Panc1 (cell line): ENCODE measurements around the gene CC2D1A. TPM values are rescaled to one million over a fixed set of nuclear protein-coding genes. Genes with fewer than 3 reads are reported as not detected.

Source experiments
- ATAC-seq: fragments of 200-7000 bp; cut with Tn5 transposase; 2 replicates; pipeline ENCODE4 v1.9.1; 2020; ENCODE audit warnings: mild to moderate bottlenecking, moderate library complexity
- BruUV-seq: library from RNA; stranded (reverse); fragments of 400-500 nt; replicated peaks from 2 replicates; lab custom pipeline; 2021; lab: Mats Ljungman, UMichigan
- CTCF ChIA-PET: fragments of 300-600 bp; sonication (Branson Sonifier 250); formaldehyde crosslinking; loops from one replicate; lab custom pipeline; 2022; ENCODE audit warnings: antibody characterized with exemption; lab: Charles Lee
- POLR2A ChIA-PET: fragments of 300-600 bp; sonication (Branson Sonifier 250); formaldehyde crosslinking; loops from one replicate; lab custom pipeline; 2022; ENCODE audit warnings: antibody characterized with exemption; lab: Charles Lee
- DNase-seq: peaks from one replicate; pipeline ENCODE4 v3.0.0-alpha.2; 2010; ENCODE audit warnings: low read depth, low spot score
- H3K27ac ChIP-seq: 2 replicates; pipeline ENCODE4 v1.5.1; 2011; ENCODE audit warnings: mild to moderate bottlenecking, low read length, inconsistent platforms
- H3K27me3 ChIP-seq: fragments of 200-500 bp; sonication (Bioruptor generic); 2 replicates; pipeline ENCODE4 v1.6.0; 2014; ENCODE audit warnings: low read length, inconsistent platforms; ENCODE audit not compliant: control insufficient read depth, insufficient read depth
- H3K36me3 ChIP-seq: fragments of 200-500 bp; sonication (Bioruptor generic); 2 replicates; pipeline ENCODE4 v1.5.1; 2014; ENCODE audit warnings: inconsistent platforms, mild to moderate bottlenecking, low read length, moderate library complexity; ENCODE audit not compliant: control insufficient read depth, insufficient read depth
- H3K4me1 ChIP-seq: 2 replicates; pipeline ENCODE4 v1.5.1; 2011; ENCODE audit warnings: inconsistent platforms, mild to moderate bottlenecking, low read length, moderate library complexity; ENCODE audit not compliant: control insufficient read depth, insufficient read depth
- H3K4me3 ChIP-seq, 2 experiments: 2 replicates each; pipeline ENCODE4 v1.5.1; 2011 to 2012; ENCODE audit warnings: low read depth in 2 of 2, low read length in 2 of 2, mild to moderate bottlenecking in 2 of 2, inconsistent platforms in 1 of 2, moderate library complexity in 1 of 2
- H3K9me3 ChIP-seq: fragments of 200-500 bp; sonication (Bioruptor generic); 2 replicates; pipeline ENCODE4 v1.5.1; 2014; ENCODE audit warnings: low read depth, mild to moderate bottlenecking, inconsistent platforms, low read length, moderate library complexity; ENCODE audit not compliant: control insufficient read depth, insufficient read depth
- CTCF ChIP-seq: fragments of 450-650 bp; IDR thresholded peaks from 2 replicates; pipeline ENCODE4 v1.5.1; 2017; ENCODE audit warnings: mild to moderate bottlenecking
- POLR2AphosphoS5 ChIP-seq: IDR thresholded peaks from 2 replicates; pipeline ENCODE4 v1.6.1; 2012; ENCODE audit warnings: mild to moderate bottlenecking, low read depth, low read length, moderate library complexity
- SIN3A ChIP-seq: IDR thresholded peaks from 2 replicates; pipeline ENCODE4 v1.6.1; 2012; ENCODE audit warnings: low read depth, mild to moderate bottlenecking, low read length, moderate library complexity, borderline replicate concordance; ENCODE audit not compliant: insufficient read depth
- TCF7L2 ChIP-seq: IDR thresholded peaks from 2 replicates; pipeline ENCODE4 v1.6.1; 2011; ENCODE audit warnings: mild to moderate bottlenecking, low read depth, low read length, inconsistent platforms
- in situ Hi-C: cut with HindIII; loops from 2 replicates; pipeline ENCODE4 v1.10.0; 2016; ENCODE audit warnings: low sequenced_read_pairs, low pct_unique_long_range_greater_than_20kb
- intact Hi-C: fragments of 100-400 bp; cut with micrococcal nuclease; formaldehyde crosslinking; loops from one replicate; pipeline ENCODE4 v1.10.0; 2022; ENCODE audit not compliant: unreplicated experiment
- total RNA-seq: library from RNA; stranded (reverse); gene quantifications from one replicate; pipeline ENCODE4 v1.2.1, GENCODE V29; 2021; ENCODE audit not compliant: unreplicated experiment
- TF ChIP-seq, protein P1 (sequence below), 2 experiments: IDR thresholded peaks; 2 replicates each; pipeline ENCODE4 v1.6.1; 2011 to 2012; ENCODE audit warnings: low read depth in 2 of 2, control low read depth in 1 of 2, low read length in 1 of 2, mild to moderate bottlenecking in 1 of 2, moderate library complexity in 1 of 2; ENCODE audit not compliant: insufficient read depth in 1 of 2

CC2D1A gene
- total RNA-seq, 1 experiment from 2014 or later, result 28.0 TPM

GRCh38 chr19:13894552-13894951, 11.4 kb upstream of the CC2D1A start:
- BruUV-seq, result no TSS peak
- Histone ChIP-seq H3K9me3 (no peaks in the 10 kb centered on the region), H3K36me3 (no peaks in the 10 kb centered on the region), H3K4me1 (no peaks in the 10 kb centered on the region), H3K27ac (no peak overlapping the region), H3K27me3 (no peaks in the 10 kb centered on the region), H3K4me3 (no peak overlapping the region)
- in situ Hi-C loops (no loop called here), intact Hi-C loops (no loop called here)
- TF ChIP-seq SIN3A (no peak), TCF7L2 (no peak), POLR2AphosphoS5 (no peak), CTCF (no peak)
- TF ChIP-seq, protein P1, sequence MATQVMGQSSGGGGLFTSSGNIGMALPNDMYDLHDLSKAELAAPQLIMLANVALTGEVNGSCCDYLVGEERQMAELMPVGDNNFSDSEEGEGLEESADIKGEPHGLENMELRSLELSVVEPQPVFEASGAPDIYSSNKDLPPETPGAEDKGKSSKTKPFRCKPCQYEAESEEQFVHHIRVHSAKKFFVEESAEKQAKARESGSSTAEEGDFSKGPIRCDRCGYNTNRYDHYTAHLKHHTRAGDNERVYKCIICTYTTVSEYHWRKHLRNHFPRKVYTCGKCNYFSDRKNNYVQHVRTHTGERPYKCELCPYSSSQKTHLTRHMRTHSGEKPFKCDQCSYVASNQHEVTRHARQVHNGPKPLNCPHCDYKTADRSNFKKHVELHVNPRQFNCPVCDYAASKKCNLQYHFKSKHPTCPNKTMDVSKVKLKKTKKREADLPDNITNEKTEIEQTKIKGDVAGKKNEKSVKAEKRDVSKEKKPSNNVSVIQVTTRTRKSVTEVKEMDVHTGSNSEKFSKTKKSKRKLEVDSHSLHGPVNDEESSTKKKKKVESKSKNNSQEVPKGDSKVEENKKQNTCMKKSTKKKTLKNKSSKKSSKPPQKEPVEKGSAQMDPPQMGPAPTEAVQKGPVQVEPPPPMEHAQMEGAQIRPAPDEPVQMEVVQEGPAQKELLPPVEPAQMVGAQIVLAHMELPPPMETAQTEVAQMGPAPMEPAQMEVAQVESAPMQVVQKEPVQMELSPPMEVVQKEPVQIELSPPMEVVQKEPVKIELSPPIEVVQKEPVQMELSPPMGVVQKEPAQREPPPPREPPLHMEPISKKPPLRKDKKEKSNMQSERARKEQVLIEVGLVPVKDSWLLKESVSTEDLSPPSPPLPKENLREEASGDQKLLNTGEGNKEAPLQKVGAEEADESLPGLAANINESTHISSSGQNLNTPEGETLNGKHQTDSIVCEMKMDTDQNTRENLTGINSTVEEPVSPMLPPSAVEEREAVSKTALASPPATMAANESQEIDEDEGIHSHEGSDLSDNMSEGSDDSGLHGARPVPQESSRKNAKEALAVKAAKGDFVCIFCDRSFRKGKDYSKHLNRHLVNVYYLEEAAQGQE (IDR thresholded peaks at IDR 0.05; ENCODE audit: insufficient read depth in 1 of 2, low read depth in 2 of 2, low read length in 1 of 2), result no peak
- POLR2A ChIA-PET, result no interaction called here
- DNase-seq, result no peak
- CTCF ChIA-PET, result no interaction called here
- no peak for ATAC-seq

DNA sequence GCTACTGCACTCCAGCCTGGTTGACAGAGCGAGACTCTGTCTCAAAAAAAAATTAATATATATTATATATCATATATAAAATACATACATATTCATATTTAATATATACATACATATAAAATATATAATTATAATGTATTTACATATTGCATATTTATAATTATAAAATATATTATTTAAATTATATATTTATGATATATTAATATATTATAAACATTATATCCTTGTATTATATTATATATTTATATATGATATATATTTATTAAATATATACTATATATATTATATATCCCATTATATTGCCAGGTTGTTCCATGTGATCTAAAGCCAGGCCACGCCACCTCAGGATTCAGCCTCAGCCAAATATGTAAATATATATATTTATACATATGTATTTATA, 9.8 kb upstream of the CC2D1A start:
- no TSS peak for BruUV-seq
- in situ Hi-C loops (no loop called here), intact Hi-C loops (no loop called here)
- H3K4me3 ChIP-seq, result no peak overlapping the region
- ChIA-PET POLR2A (no interaction called here), CTCF (no interaction called here)
- H3K36me3 ChIP-seq, result no peaks in the 10 kb centered on the region
- TF ChIP-seq CTCF, result no peak
- TF ChIP-seq, protein P1 (IDR thresholded peaks at IDR 0.05; ENCODE audit: insufficient read depth in 1 of 2, low read depth in 2 of 2, low read length in 1 of 2), result no peak
- TF ChIP-seq SIN3A, result no peak
- no peak for TF ChIP-seq POLR2AphosphoS5
- no peak for TF ChIP-seq TCF7L2
- H3K4me1 ChIP-seq, result no peaks in the 10 kb centered on the region
- no peaks in the 10 kb centered on the region for H3K9me3 ChIP-seq
- ATAC-seq, result no peak
- H3K27ac ChIP-seq, result no peak overlapping the region
- DNase-seq, result no peak
- no peaks in the 10 kb centered on the region for H3K27me3 ChIP-seq
